SK-N-MC (cell line): ENCODE measurements around the gene NRP2.

Experiments used
- DNase-seq: peaks from one replicate; pipeline ENCODE4 v3.0.0-alpha.2; 2011; ENCODE audit warnings: low read depth, low spot score
- H3K27ac ChIP-seq: fragments of 200-600 bp; sonication (generic); 2 replicates; pipeline ENCODE4 v1.5.1; 2016; ENCODE audit warnings: mixed run types
- H3K36me3 ChIP-seq: fragments of 200-600 bp; sonication (generic); 2 replicates; pipeline ENCODE4 v1.6.1; 2017; ENCODE audit warnings: antibody characterized with exemption, low read length, mixed read lengths; ENCODE audit not compliant: insufficient read depth
- H3K4me3 ChIP-seq: fragments of 200-600 bp; sonication (generic); 2 replicates; pipeline ENCODE4 v1.5.1; 2016
- H3K9ac ChIP-seq: fragments of 200-600 bp; sonication (generic); 2 replicates; pipeline ENCODE4 v1.8.0; 2017; ENCODE audit warnings: mixed run types, mixed read lengths; ENCODE audit not compliant: insufficient read length
- H3K9me3 ChIP-seq: fragments of 200-600 bp; sonication (generic); 2 replicates; pipeline ENCODE4 v1.6.1; 2017; ENCODE audit warnings: low read depth, mild to moderate bottlenecking, antibody characterized with exemption, low read length, moderate library complexity, mixed read lengths
- EZH2 ChIP-seq: fragments of 200-600 bp; sonication (generic); IDR thresholded peaks from one replicate; pipeline ENCODE4 v1.6.1; 2017; ENCODE audit warnings: antibody characterized with exemption
- FOXP2 ChIP-seq: optimal IDR thresholded peaks from 2 replicates; pipeline ENCODE3; 2011; ENCODE audit warnings: mild to moderate bottlenecking, moderate library complexity; ENCODE audit not compliant: insufficient read depth; ENCODE audit errors: extremely low read length, control extremely low read depth
- POLR2AphosphoS5 ChIP-seq: IDR thresholded peaks from 2 replicates; pipeline ENCODE4 v1.6.1; 2012; ENCODE audit warnings: mild to moderate bottlenecking, low read depth, low read length, borderline replicate concordance

NRP2 gene

DNA sequence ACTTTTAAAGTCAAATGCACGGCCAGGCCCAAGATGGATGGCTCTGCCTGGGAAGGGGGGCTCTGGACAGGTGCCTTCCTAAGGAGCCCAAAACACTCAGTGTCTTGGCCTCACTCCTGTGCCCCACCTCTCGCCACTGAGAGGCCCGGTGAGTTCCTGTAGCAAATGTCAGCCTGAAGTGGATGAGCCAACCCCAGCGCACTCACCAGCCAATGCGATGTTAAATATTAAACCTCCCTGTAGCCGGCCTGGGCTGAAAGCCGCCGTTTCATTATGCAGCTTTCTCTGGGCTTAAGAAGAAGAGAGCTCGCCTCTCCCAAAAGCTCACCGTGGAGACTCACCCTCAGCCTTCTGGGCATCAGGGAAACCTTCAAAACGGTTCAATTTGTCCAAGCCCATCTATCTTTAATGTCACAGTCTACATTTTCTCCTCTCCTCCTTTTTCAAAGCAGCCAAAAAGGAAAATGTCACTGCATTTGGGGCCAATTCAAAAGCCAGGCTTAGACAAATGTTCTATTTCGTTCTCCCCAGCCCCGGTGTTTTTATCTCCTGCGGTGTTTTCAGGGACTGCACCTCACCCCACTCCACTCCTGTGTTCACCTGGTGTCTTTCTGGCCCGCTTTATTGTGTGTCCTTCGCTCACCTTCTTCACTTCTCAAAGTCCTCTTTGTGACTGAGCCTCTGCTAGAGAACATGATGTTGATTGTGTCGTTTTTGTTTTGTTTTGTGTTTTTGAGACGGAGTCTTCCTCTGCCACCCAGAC lies 124.0 kb downstream of the NRP2 start:
- Histone ChIP-seq H3K9ac (no peak overlapping the region), H3K36me3 (no peaks in the 10 kb centered on the region), H3K4me3 (no peak overlapping the region), H3K9me3 (no peaks in the 10 kb centered on the region), H3K27ac (no peak overlapping the region)
- no peak for DNase-seq
- TF ChIP-seq FOXP2 (no peak), POLR2AphosphoS5 (no peak), EZH2 (no peak)

DNA sequence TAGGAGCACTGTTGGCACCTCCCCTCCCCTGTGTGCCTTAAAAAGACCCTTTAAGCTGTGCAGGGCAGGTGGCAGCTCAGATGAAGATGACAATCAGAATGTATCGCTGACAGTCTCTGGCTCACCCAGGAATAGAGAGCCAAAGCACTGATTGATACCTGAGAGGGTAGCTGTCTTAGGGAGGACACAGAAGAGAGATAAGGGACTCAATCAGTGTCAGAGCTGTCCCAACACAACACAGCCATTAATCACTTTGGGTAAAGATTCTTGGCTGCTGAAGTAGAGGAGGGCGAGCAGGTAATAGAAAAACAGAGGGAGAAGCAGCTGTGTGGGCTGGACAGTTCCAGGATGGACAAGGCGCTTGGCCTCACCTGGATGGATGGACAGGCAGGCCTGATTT lies 124.9 kb downstream of the NRP2 start:
- DNase-seq, result no peak

DNA sequence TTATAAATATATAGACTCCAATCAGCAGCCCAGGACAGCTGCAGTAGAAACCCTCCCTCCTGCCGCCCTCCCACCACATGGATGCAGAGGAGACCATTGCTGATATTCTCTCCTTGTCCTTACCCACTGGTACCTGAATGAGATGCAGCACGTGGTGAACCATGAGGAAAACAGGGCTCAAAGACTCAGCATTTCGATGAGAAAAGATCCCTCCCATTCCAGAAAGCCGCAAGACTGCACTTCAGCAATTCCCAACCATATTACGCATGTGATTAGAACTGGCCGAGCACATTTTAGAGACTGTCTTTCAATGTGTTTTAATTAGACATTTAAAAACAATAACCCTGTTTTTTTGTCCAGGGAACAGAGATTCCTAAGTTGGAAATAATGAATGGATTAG lies 125.5 kb downstream of the NRP2 start:
- Histone ChIP-seq H3K9ac (no peak overlapping the region), H3K36me3 (no peaks in the 10 kb centered on the region), H3K4me3 (no peak overlapping the region), H3K27ac (no peak overlapping the region), H3K9me3 (no peaks in the 10 kb centered on the region)
- DNase-seq, result no peak
- TF ChIP-seq EZH2 (no peak), FOXP2 (no peak), POLR2AphosphoS5 (no peak)

More for the DNA sequence above, 124.9 kb downstream of the NRP2 start:
- H3K9ac ChIP-seq, result no peak overlapping the region
- no peak for TF ChIP-seq FOXP2
- TF ChIP-seq POLR2AphosphoS5, result no peak
- no peak for TF ChIP-seq EZH2
- no peaks in the 10 kb centered on the region for H3K36me3 ChIP-seq
- H3K27ac ChIP-seq, result no peak overlapping the region
- H3K9me3 ChIP-seq, result no peaks in the 10 kb centered on the region
- H3K4me3 ChIP-seq, result no peak overlapping the region

DNA sequence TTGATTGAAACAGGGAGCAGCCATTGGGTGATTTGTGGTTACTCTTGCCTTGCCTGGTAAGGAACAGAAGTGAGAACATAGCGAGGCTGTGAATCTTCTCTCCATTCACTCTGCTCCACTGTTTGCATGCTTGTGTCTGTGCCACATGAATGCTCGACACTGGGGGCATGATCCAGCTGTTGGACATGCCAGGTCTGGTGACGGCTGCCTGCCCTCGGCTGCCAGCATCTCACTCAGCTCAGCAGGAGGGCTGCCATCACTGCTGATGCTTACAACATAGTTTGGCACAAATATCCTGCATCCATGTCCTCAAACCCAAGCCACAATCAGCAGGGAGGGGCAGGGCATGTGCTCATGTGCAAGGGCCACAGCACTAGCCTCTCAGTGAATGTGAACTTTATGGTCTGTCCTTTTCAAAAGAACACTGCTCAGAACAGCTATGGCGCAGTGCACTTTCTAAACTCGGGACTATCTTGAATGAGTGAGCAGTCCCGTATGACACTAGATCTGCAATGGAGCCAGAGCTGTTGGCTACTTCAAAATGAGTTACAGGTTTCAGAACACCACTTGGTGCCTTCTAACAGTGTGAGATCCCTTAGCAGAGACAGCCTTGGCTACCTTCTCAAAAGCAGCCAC lies 126.3 kb downstream of the NRP2 start:
- TF ChIP-seq EZH2 (no peak), POLR2AphosphoS5 (no peak), FOXP2 (no peak)
- no peak for DNase-seq
- Histone ChIP-seq H3K27ac (no peak overlapping the region), H3K4me3 (no peak overlapping the region), H3K9me3 (no peaks in the 10 kb centered on the region), H3K9ac (no peak overlapping the region), H3K36me3 (no peaks in the 10 kb centered on the region)

DNA sequence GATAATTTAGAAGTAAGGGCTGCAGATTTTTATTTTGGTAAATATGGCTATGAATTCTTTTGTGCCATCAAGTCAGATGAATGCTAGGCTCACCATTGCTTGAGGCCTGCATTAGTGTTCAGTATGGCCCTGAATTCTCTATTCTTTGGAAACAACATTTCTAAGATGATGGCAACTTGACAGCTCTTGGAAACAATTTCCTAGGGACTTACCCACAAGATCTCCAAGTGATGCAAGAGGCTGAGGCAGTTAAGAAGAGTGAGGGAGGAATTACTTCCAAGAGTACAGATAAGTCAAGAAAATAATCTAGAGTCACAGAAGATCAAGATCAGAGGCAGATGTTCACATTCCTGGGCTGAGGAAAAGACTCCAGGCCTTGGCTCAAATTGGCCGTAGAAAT lies 129.1 kb downstream of the NRP2 start:
- Histone ChIP-seq H3K9ac (no peak overlapping the region), H3K36me3 (no peaks in the 10 kb centered on the region), H3K4me3 (no peak overlapping the region), H3K9me3 (no peaks in the 10 kb centered on the region), H3K27ac (no peak overlapping the region)
- TF ChIP-seq FOXP2, result no peak
- TF ChIP-seq POLR2AphosphoS5, result no peak
- TF ChIP-seq EZH2, result no peak
- DNase-seq, result no peak

DNA sequence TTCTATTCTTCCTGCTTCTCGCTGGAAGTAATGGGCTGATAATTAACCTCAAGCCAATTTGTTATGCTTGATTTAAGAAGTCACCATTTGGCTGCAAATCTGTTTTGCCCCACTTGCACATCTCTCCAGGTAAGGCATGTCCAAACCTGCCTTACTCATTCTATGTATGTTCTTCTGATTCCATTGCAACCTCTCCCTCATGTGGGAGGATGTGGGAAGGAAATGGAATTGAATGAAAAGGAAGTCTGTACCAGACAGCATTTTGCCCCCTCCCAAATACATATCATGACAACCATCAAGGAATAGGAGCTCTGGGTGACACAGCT lies 131.7 kb downstream of the NRP2 start:
- H3K9ac ChIP-seq, result no peak overlapping the region
- H3K9me3 ChIP-seq, result no peaks in the 10 kb centered on the region
- DNase-seq, result no peak
- no peak overlapping the region for H3K4me3 ChIP-seq
- no peak overlapping the region for H3K27ac ChIP-seq
- TF ChIP-seq POLR2AphosphoS5 (no peak), FOXP2 (no peak), EZH2 (no peak)
- H3K36me3 ChIP-seq, result no peaks in the 10 kb centered on the region

DNA sequence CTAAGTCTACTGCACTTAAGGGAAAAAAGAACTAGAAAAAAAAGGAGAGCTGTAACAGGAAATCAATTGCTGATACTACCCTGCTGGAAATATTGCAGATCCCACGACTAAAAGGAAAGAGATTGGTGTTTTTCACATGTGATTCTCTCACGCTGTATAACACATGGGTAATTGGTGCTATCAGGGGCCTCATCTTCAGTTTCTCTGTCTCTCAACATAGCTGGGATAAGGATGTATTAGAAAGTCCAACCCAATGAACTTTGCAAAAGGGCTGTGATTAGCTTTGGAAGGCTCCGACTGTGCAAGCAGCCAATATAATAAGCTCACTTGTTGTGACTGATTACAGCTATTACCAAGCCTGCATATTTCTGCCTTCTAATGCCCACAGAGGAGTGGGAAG lies 133.4 kb downstream of the NRP2 start:
- DNase-seq, result no peak
- TF ChIP-seq FOXP2, result no peak
- no peak for TF ChIP-seq POLR2AphosphoS5
- TF ChIP-seq EZH2, result no peak
- Histone ChIP-seq H3K9ac (no peak overlapping the region), H3K4me3 (no peak overlapping the region), H3K27ac (no peak overlapping the region), H3K36me3 (no peaks in the 10 kb centered on the region), H3K9me3 (no peaks in the 10 kb centered on the region)

DNA sequence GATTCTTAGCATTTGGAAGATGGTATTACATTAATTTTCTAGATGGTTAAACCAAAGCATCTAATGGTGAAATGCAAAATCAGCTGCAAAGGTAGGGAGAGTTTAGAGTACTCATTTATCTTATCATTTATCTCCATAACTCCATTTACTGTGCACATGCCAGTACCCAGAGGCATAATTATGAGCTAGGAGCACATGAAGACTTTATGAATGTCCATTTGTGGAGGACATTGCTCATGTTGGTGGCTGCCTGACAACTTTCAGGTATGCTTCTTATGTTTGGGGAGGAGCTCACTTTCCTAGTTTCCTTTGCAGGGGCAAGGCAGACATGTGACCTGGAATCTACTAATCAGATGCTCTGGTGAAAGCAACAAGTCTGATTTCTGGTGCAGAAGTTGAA lies 134.0 kb downstream of the NRP2 start:
- no peak for TF ChIP-seq EZH2
- no peak for TF ChIP-seq FOXP2
- TF ChIP-seq POLR2AphosphoS5, result no peak
- H3K36me3 ChIP-seq, result no peaks in the 10 kb centered on the region
- H3K4me3 ChIP-seq, result no peak overlapping the region
- no peak for DNase-seq
- H3K9me3 ChIP-seq, result no peaks in the 10 kb centered on the region
- H3K9ac ChIP-seq, result no peak overlapping the region
- H3K27ac ChIP-seq, result no peak overlapping the region

DNA sequence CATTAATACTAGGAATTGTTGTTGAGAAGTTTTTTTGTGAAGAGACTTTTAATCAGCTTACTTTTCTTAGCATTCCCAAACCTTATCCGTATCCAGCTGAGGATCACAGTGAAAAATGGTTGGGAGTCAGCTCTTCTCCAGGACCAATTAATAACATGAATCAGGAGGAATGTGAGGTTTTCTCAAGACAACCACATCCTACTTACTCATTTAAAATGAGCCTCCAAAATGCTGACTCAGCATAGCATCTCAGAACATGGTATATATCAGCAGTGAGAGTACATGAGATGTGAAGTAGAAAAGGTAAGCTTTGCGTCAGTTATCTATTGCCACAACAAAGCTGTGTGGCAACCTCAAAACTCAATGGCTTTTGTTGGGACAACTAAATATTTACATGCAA lies 140.3 kb downstream of the NRP2 start:
- TF ChIP-seq POLR2AphosphoS5 (no peak), EZH2 (no peak), FOXP2 (no peak)
- H3K36me3 ChIP-seq, result no peaks in the 10 kb centered on the region
- H3K27ac ChIP-seq, result no peak overlapping the region
- no peak overlapping the region for H3K4me3 ChIP-seq
- no peaks in the 10 kb centered on the region for H3K9me3 ChIP-seq
- no peak for DNase-seq
- H3K9ac ChIP-seq, result no peak overlapping the region

DNA sequence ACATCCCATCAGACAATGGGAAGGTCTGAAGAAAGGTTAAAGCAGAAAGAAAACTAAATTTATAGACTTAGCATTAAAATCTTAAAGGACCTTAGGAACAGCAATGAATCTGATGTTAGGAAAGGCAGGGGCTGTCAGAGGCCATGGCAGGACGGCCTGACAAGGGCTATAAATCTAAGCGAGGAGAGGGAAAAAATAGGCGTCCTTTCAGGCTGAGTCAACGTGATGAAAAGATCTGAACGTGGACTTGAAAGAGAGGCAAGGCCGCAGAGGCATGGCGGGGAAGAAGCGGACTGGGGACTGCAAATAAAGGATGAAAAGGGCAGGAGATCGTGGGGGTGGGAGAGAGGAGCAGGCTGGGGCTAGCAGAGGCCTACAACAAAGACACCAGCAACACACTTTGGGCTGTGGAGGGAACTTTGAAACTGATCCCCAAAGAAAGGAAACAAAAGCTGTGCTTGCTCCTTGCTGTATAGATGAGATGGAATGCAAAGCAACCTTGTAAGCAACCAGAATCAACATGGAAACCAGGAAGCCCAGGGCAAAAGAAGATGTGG lies 145.6 kb downstream of the NRP2 start:
- no peak for DNase-seq
- no peak overlapping the region for H3K9ac ChIP-seq
- TF ChIP-seq FOXP2 (no peak), POLR2AphosphoS5 (no peak), EZH2 (no peak)

More for the DNA sequence above, 145.6 kb downstream of the NRP2 start:
- no peak overlapping the region for H3K27ac ChIP-seq
- H3K4me3 ChIP-seq, result no peak overlapping the region
- H3K9me3 ChIP-seq, result no peaks in the 10 kb centered on the region
- H3K36me3 ChIP-seq, result no peaks in the 10 kb centered on the region
